ENCODE results near the gene CALCR. TPM values are rescaled to one million over a fixed set of nuclear protein-coding genes. Genes with fewer than 3 reads are reported as not detected.

The CALCR gene
- total RNA-seq, 1 experiment from 2014 or later: not detected

GRCh38 chr7:93432130-93432529, 142.4 kb downstream of the CALCR start:
- intact Hi-C loops (cut with micrococcal nuclease; ENCODE audit: unreplicated experiment): no loop called here
- Mint-ChIP-seq H3K36me3 (ENCODE audit: insufficient read depth, unreplicated experiment) (no peaks in the 10 kb centered on the region), H3K4me3 (ENCODE audit: low read depth, unreplicated experiment) (no peak overlapping the region), H3K27me3 (ENCODE audit: unreplicated experiment) (peaks cover 11% of the 10 kb centered on the region), H3K9me3 (ENCODE audit: low read depth, unreplicated experiment) (no peaks in the 10 kb centered on the region), H3K27ac (ENCODE audit: unreplicated experiment) (no peak overlapping the region), H3K4me1 (ENCODE audit: low read depth, unreplicated experiment) (no peaks in the 10 kb centered on the region)
- no TSS peak for BruUV-seq (replicated peaks)
- no peak for TF ChIP-seq CTCF (IDR thresholded peaks at IDR 0.05; ENCODE audit: unreplicated experiment)
- CTCF ChIA-PET: no interaction called here
- no peak for DNase-seq

GRCh38 chr7:93430917-93431588, 143.5 kb downstream of the CALCR start:
- H3K4me1 Mint-ChIP-seq (ENCODE audit: low read depth, unreplicated experiment): no peaks in the 10 kb centered on the region
- no peaks in the 10 kb centered on the region for H3K36me3 Mint-ChIP-seq (ENCODE audit: insufficient read depth, unreplicated experiment)
- TF ChIP-seq CTCF (IDR thresholded peaks at IDR 0.05; ENCODE audit: unreplicated experiment): no peak
- DNase-seq: no peak
- no TSS peak for BruUV-seq (replicated peaks)
- no peaks in the 10 kb centered on the region for H3K9me3 Mint-ChIP-seq (ENCODE audit: low read depth, unreplicated experiment)
- no peak overlapping the region for H3K4me3 Mint-ChIP-seq (ENCODE audit: low read depth, unreplicated experiment)
- CTCF ChIA-PET: no interaction called here
- H3K27ac Mint-ChIP-seq (ENCODE audit: unreplicated experiment): no peak overlapping the region
- intact Hi-C loops (cut with micrococcal nuclease; ENCODE audit: unreplicated experiment): no loop called here
- peaks cover 11% of the 10 kb centered on the region for H3K27me3 Mint-ChIP-seq (ENCODE audit: unreplicated experiment)

DNA sequence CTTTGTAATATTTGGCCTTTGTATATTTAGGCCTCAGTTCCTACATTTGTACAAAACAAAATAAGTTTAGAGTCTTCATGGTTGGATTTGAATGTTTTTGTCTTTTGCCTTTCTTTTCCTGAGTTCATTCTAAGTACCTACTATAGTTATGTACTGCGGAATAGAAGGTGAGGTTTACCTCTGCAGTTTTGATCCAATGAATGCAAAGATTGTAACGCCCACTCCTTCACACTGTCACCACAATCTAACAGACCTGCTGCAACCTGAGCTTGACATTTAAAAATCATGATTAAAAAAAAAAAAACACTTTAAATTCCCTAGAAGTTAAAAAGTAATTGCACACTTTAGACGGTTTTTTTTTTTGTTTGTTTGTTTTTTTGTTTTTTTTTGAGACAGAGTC, 145.0 kb downstream of the CALCR start:
- CTCF ChIA-PET: interaction anchor here (0.6 kb wide), 2 partner anchors 125 to 588 kb away, joined by 4 to 5 read pairs; no protein-coding TSS in a partner anchor
- Mint-ChIP-seq H3K4me1 (ENCODE audit: low read depth, unreplicated experiment) (no peaks in the 10 kb centered on the region), H3K27me3 (ENCODE audit: unreplicated experiment) (peaks cover 11% of the 10 kb centered on the region), H3K27ac (ENCODE audit: unreplicated experiment) (no peak overlapping the region), H3K4me3 (ENCODE audit: low read depth, unreplicated experiment) (no peak overlapping the region), H3K9me3 (ENCODE audit: low read depth, unreplicated experiment) (no peaks in the 10 kb centered on the region), H3K36me3 (ENCODE audit: insufficient read depth, unreplicated experiment) (no peaks in the 10 kb centered on the region)
- no peak for TF ChIP-seq CTCF (IDR thresholded peaks at IDR 0.05; ENCODE audit: unreplicated experiment)
- BruUV-seq (replicated peaks): no TSS peak
- no peak for DNase-seq
- intact Hi-C loops (cut with micrococcal nuclease; ENCODE audit: unreplicated experiment): no loop called here

GRCh38 chr7:93427107-93427506, 147.4 kb downstream of the CALCR start:
- Mint-ChIP-seq H3K27ac (ENCODE audit: unreplicated experiment) (no peak overlapping the region), H3K27me3 (ENCODE audit: unreplicated experiment) (peaks cover 28% of the 10 kb centered on the region), H3K4me3 (ENCODE audit: low read depth, unreplicated experiment) (no peak overlapping the region), H3K4me1 (ENCODE audit: low read depth, unreplicated experiment) (no peaks in the 10 kb centered on the region), H3K9me3 (ENCODE audit: low read depth, unreplicated experiment) (no peaks in the 10 kb centered on the region), H3K36me3 (ENCODE audit: insufficient read depth, unreplicated experiment) (no peaks in the 10 kb centered on the region)
- intact Hi-C loops (cut with micrococcal nuclease; ENCODE audit: unreplicated experiment): no loop called here
- TF ChIP-seq CTCF (IDR thresholded peaks at IDR 0.05; ENCODE audit: unreplicated experiment): no peak
- BruUV-seq (replicated peaks): no TSS peak
- DNase-seq: no peak
- CTCF ChIA-PET: no interaction called here

All from Calu3 (cell line).